Adrenal gland (tissue), 12 donors: ENCODE measurements around the gene DDC. TPM values are rescaled to one million over a fixed set of nuclear protein-coding genes. Genes with fewer than 3 reads are reported as not detected.

Experiments
- DNase-seq, 7 donors: peaks; one replicate each; pipeline ENCODE4 v3.0.0-alpha.2; 2019 to 2020
- H3K27ac ChIP-seq, 5 donors: fragments of 200-600 bp; sonication (generic) in 4 of 5; 1 replicate in 3 of 5; 2 replicates in 2 of 5; pipeline versions ENCODE4 v1.5.1 to v1.8.0; 2016 to 2020; ENCODE audit warnings: mild to moderate bottlenecking in 1 of 5
- H3K27me3 ChIP-seq: fragments of 200-600 bp; 2 replicates; pipeline ENCODE4 v1.8.0; 2021
- H3K36me3 ChIP-seq, 2 donors: fragments of 200-600 bp; replicated peaks in 1 of 2; 1 replicate in 1 of 2; 2 replicates in 1 of 2; pipeline versions ENCODE4 v1.5.1 to v1.8.0; 2018 to 2022
- H3K4me1 ChIP-seq, 2 donors: fragments of 200-600 bp; replicated peaks in 1 of 2; 1 replicate in 1 of 2; 2 replicates in 1 of 2; pipeline versions ENCODE4 v1.5.1 to v1.8.0; 2018 to 2021
- H3K4me3 ChIP-seq, 4 donors: fragments of 200-600 bp; sonication (generic) in 3 of 4; one replicate each; pipeline ENCODE4 v1.5.1; 2016 to 2018
- H3K9me3 ChIP-seq, 3 donors: fragments of 200-600 bp; sonication (generic) in 1 of 3; replicated peaks in 1 of 3; 1 replicate in 2 of 3; 2 replicates in 1 of 3; pipeline versions ENCODE4 v1.5.1 to v1.8.0; 2016 to 2021
- POLR2A ChIP-seq, 2 donors: fragments of 450-650 bp; IDR thresholded peaks; one replicate each; pipeline ENCODE4 v1.6.1; 2017; ENCODE audit warnings: antibody characterized with exemption in 2 of 2, mild to moderate bottlenecking in 2 of 2, moderate library complexity in 1 of 2
- WGBS, 4 donors: extraction: QIAGEN DNeasy Blood & Tissue Kit in 2 of 4; methylation state at CpG; one replicate each; pipeline versions ENCODE4 v1.1.5 to v1.1.7; 2013 to 2017; 5-methylcytosine and 5-hydroxymethylcytosine counted together
- intact Hi-C, 2 donors: fragments of 100-400 bp; cut with DNase I; formaldehyde crosslinking; loops; one replicate each; pipeline versions ENCODE4 v1.14.1 to v1.15.0; 2022 to 2023
- polyA plus RNA-seq, 3 donors: library from polyadenylated mRNA; stranded (reverse); fragments of 200-250 nt in 2 of 3; fragments of 350-450 nt in 1 of 3; fragmentation: Illumina TruSeq in 1 of 3; extraction: RNeasy Lipid Tissue Mini Kit (QIAGEN cat#74804) in 1 of 3; gene quantifications; one replicate each; pipeline ENCODE4 v1.2.3, GENCODE V29; 2013 to 2014
- total RNA-seq, 9 donors: library from RNA; depleted of rRNA in 4 of 9; stranded (reverse); fragments of >200 nt in 4 of 9; fragments of 120-200 nt in 1 of 9; fragmentation: NEBNext Ultra II Directional in 1 of 9; extraction: Animal tissue kit (Norgen Biotek cat#: 25700) in 1 of 9; gene quantifications; one replicate each; pipeline versions ENCODE4 v1.1.0 to v1.2.4, GENCODE V29; 2013 to 2023
- TF ChIP-seq, protein P1 (sequence below), 6 experiments: fragments of 450-650 bp in 4 of 6; fragments of 200-600 bp in 2 of 6; sonication (generic) in 1 of 6; IDR thresholded peaks; 1 replicate in 5 of 6; 2 replicates in 1 of 6; pipeline versions ENCODE4 v1.5.1 to v1.8.0; 2016 to 2021; ENCODE audit warnings: antibody characterized with exemption in 6 of 6, mild to moderate bottlenecking in 2 of 6, moderate library complexity in 1 of 6
- donor health status: healthy with polysubstance abuse.
- donor health status: Bipolar disorder and iron deficiency.
- donor health status: DM: yes; HTN: yes; CAD: no.
- donor health status: DM: no; HTN: no; CAD: no.
- donor health status: DM: no; HTN: no; CAD: no.
- donor health status: DM: yes; HTN: yes; CAD: no.

Gene DDC
- total and polyA plus RNA-seq, 12 donors: 0.58 to 52.7 (median 15.4) TPM

DNA sequence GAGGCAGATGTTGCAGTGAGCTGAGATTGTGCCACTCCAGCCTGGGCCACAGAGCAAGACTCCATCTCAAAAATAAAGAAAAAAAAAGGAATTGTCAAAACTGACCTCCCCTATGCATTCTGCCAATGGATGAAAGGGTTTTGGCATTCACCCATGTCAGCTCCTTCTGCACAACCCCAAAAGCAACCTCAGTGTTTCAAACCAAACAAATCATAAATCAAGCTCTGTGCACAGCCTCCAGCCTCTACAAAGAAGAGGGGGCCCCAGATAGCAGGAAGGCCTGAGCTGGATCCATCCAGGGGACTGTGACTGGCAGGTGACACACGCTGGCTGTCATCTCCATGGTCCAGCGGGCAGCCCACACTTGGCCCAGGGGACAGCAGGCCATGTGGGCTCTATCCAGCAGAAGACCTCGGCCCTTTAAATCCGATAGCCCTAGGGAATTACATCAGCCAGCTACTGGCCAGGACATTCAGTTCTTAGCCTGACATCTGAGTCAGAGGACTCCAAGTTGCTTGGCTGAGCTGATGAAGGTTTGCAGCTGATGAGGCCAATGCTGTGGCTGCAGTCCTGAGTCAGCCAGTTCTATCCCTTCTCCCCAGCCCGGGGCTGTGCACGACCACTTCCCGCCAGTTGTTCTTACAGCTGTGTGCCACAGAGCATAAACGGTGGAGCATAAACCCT lies 63.1 kb downstream of the DDC start:
- Histone ChIP-seq H3K27ac (peak overlapping the region in 4 of 5 donors; percentile 62 to 90 (median 77)), H3K4me1 (peaks cover 14 to 50% of the 10 kb centered on the region in 2 donors), H3K27me3 (no peaks in the 10 kb centered on the region), H3K9me3 (no peaks in the 10 kb centered on the region), H3K4me3 (peak overlapping the region in 1 of 4 donors; percentile 27), H3K36me3 (no peaks in the 10 kb centered on the region)
- TF ChIP-seq, protein P1, sequence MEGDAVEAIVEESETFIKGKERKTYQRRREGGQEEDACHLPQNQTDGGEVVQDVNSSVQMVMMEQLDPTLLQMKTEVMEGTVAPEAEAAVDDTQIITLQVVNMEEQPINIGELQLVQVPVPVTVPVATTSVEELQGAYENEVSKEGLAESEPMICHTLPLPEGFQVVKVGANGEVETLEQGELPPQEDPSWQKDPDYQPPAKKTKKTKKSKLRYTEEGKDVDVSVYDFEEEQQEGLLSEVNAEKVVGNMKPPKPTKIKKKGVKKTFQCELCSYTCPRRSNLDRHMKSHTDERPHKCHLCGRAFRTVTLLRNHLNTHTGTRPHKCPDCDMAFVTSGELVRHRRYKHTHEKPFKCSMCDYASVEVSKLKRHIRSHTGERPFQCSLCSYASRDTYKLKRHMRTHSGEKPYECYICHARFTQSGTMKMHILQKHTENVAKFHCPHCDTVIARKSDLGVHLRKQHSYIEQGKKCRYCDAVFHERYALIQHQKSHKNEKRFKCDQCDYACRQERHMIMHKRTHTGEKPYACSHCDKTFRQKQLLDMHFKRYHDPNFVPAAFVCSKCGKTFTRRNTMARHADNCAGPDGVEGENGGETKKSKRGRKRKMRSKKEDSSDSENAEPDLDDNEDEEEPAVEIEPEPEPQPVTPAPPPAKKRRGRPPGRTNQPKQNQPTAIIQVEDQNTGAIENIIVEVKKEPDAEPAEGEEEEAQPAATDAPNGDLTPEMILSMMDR (IDR thresholded peaks at IDR 0.05): no peak
- peak in 1 of 2 donors; percentile 53 for TF ChIP-seq POLR2A (IDR thresholded peaks at IDR 0.05)
- intact Hi-C loops: no loop called here
- WGBS, 4 donors: 28 to 51% (median 33%) methylated on average over 4 to 8 of the region's 8 CpGs
- DNase-seq: peak; percentile 74 to 95 (median 88)

DNA sequence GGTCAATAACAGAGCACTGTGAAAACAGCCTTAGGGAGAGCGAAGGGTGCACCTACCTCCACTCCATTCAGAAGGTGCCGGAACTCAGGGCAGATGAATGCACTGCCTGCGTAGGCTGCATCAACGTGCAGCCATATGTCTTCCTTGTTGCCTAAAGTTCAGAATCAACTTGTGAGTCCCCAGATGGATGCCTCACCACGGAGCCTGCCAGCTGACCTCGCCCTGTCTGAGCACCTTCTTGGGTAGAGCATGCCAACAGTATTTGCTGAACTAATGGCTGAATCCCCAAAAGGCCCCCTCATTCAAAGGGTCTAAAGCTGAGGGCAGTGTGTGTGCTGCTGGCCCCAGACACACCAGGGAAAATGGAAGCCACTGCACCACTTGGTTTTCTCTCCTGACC lies 66.1 kb downstream of the DDC start:
- H3K36me3 ChIP-seq: no peaks in the 10 kb centered on the region
- DNase-seq: peak in 1 of 7 donors; percentile 51
- H3K9me3 ChIP-seq: no peaks in the 10 kb centered on the region
- H3K27me3 ChIP-seq: no peaks in the 10 kb centered on the region
- intact Hi-C loops: no loop called here
- no peak overlapping the region for H3K4me3 ChIP-seq
- TF ChIP-seq, protein P1 (IDR thresholded peaks at IDR 0.05): no peak
- no peak for TF ChIP-seq POLR2A (IDR thresholded peaks at IDR 0.05)
- H3K27ac ChIP-seq: peak overlapping the region in 1 of 5 donors; percentile 85
- peaks cover 24 to 61% of the 10 kb centered on the region in 2 donors for H3K4me1 ChIP-seq
- 95 to 98% (median 97%) methylated on average over 4 to 6 of the region's 6 CpGs for WGBS, 4 donors

DNA sequence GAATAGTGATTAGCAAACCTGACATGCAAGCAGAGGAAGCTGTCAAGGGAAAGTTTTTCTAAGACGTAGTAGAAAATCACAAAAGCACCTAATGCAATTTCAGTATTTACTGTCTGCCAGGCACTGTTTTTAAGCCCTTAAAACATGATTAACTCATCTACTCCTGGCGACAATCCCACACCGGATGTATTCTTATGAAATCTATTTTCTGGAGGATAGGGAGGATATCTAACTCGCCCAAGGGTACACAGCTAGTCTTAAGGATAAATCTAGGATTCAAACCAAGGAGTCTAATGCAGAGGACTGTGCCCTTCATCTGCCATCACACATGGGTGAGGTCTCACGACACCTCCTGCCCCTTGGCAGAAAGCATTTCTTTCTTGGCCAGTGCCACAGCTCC lies 67.2 kb downstream of the DDC start:
- H3K4me3 ChIP-seq: no peak overlapping the region
- H3K36me3 ChIP-seq: no peaks in the 10 kb centered on the region
- peaks cover 29 to 63% of the 10 kb centered on the region in 2 donors for H3K4me1 ChIP-seq
- TF ChIP-seq, protein P1 (IDR thresholded peaks at IDR 0.05): no peak
- TF ChIP-seq POLR2A (IDR thresholded peaks at IDR 0.05): no peak
- H3K9me3 ChIP-seq: no peaks in the 10 kb centered on the region
- intact Hi-C loops: no loop called here
- no peaks in the 10 kb centered on the region for H3K27me3 ChIP-seq
- DNase-seq: peak; percentile 33 to 79 (median 55)
- 23 to 46% (median 34%) methylated on average over 5 of the region's 5 CpGs for WGBS, 4 donors
- H3K27ac ChIP-seq: peak overlapping the region; percentile 31 to 89 (median 84)

DNA sequence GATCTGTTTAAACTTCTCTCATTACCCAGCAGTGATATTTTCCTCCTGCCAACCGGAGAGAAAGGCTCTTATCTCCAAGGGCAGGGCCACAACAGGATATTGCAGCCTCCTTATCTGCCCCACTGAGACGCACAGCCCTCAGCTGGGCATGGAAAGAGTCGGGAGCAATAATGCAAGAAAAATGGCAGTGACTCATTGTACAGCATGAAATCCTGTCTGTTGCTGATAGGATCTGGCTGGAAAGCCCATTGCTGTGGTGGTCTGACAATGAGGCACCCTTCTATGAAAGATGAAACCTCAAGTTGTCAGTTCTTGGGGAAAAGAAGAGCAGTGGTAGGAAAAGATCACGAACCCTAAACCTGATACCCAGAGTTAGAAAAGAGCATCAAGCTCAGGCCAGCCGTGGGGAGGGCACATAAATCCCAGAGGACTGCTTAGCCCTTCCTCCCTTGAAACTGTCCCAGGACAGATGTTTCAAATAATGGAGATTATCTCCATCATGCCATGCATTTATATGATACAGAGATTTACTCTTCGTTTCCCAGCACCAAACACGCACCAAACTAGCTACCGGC lies 68.0 kb downstream of the DDC start:
- 44 to 46% (median 45%) methylated on average over 8 of the region's 8 CpGs for WGBS, 4 donors
- H3K27me3 ChIP-seq: no peaks in the 10 kb centered on the region
- intact Hi-C loops: no loop called here
- H3K27ac ChIP-seq: peak overlapping the region; percentile 38 to 89 (median 84)
- H3K4me1 ChIP-seq: peaks cover 23 to 56% of the 10 kb centered on the region in 2 donors
- H3K9me3 ChIP-seq: no peaks in the 10 kb centered on the region
- H3K36me3 ChIP-seq: no peaks in the 10 kb centered on the region
- TF ChIP-seq, protein P1 (IDR thresholded peaks at IDR 0.05): no peak
- TF ChIP-seq POLR2A (IDR thresholded peaks at IDR 0.05): peak in 1 of 2 donors; percentile 58
- DNase-seq: peak; percentile 51 to 85 (median 82)
- H3K4me3 ChIP-seq: no peak overlapping the region
